ENCODE results near the gene DDX6.
"Not testable (repeated sequence)": the region's sequence is repeated elsewhere in the genome, so short reads cannot be mapped to it uniquely, and the experiment has no call there.

DDX6 gene

DNA sequence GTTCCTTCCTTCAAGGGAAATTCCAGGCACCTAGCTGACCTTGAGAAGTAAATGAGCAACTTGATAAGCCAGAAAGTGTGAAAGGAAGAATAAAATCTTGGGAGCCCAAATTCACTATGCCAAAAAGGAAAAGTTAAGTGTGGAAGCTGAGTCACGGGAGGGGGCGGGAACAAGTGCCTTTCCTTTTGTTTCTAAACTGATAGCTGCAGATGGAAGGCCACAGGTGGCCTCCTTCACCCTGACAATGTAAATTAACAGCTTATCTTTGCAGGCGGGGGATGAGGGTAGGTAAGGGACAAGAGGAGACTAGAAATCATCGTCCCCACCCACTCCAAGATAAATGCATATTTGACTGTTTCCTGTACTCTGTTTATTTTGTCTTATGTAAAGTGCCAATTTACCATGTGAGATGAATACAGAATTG, 75.1 kb downstream of the DDX6 start:
- TF ChIP-seq, protein P1, sequence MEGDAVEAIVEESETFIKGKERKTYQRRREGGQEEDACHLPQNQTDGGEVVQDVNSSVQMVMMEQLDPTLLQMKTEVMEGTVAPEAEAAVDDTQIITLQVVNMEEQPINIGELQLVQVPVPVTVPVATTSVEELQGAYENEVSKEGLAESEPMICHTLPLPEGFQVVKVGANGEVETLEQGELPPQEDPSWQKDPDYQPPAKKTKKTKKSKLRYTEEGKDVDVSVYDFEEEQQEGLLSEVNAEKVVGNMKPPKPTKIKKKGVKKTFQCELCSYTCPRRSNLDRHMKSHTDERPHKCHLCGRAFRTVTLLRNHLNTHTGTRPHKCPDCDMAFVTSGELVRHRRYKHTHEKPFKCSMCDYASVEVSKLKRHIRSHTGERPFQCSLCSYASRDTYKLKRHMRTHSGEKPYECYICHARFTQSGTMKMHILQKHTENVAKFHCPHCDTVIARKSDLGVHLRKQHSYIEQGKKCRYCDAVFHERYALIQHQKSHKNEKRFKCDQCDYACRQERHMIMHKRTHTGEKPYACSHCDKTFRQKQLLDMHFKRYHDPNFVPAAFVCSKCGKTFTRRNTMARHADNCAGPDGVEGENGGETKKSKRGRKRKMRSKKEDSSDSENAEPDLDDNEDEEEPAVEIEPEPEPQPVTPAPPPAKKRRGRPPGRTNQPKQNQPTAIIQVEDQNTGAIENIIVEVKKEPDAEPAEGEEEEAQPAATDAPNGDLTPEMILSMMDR (IDR thresholded peaks at IDR 0.05; ENCODE audit: insufficient read depth, low read depth, low read length, missing control alignments) = no peak
- no peak for DNase-seq (ENCODE audit: low read depth)
- no peak overlapping the region for H3K4me3 ChIP-seq (ENCODE audit: low read depth, low read length)

DNA sequence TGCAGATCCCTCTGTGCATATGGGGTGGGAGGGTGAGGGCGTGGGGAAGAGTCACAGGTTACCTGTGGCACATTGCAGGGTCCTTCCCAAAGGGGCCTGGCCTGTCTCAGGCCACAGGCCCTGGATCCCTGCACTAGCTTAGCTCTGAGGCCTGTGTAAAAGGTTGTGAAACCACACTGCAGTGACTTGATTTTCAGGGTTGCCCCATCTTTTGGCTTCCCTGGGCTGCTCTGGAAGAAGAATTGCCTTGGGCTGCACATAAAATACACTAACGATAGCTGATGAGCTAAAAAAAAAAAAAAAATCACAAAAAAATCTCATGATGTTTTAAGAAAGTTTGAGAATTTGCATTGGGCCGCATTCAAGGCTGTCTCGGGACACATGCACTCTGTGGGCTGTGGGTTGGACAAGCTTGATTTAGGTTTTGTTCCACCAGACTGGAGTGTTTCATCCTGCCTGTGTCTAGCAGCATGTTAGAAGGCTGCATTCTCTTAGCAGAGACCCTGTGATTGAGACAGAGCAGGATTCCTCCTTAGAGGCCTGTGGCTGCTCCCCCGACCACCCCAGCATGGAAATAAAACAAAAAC, 75.6 kb downstream of the DDX6 start:
- TF ChIP-seq, protein P1 (IDR thresholded peaks at IDR 0.05; ENCODE audit: insufficient read depth, low read depth, low read length, missing control alignments) = no peak
- H3K4me3 ChIP-seq (ENCODE audit: low read depth, low read length) = no peak overlapping the region
- DNase-seq (ENCODE audit: low read depth) = peak; percentile 57

DNA sequence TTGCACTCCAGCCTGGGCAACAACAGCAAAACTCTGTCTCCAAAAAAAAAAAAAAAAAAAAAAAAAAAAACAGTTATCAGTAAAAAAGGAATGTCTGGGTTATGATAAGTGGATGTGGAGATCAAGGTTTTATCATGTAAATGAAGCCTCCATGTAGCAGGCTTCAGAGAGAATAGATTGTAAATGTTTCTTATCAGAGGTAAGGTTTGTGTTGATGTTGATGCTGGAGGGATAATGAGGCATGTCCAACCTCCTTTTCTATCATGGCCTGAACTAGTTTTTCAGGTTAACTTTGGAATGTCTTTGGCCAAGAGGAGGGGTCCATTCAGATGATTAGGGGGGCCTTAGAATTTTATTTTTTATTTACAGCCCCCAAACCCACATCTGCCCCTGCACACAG, 76.1 kb downstream of the DDX6 start:
- no peak for DNase-seq (ENCODE audit: low read depth)
- TF ChIP-seq, protein P1 (IDR thresholded peaks at IDR 0.05; ENCODE audit: insufficient read depth, low read depth, low read length, missing control alignments) = no peak
- H3K4me3 ChIP-seq (ENCODE audit: low read depth, low read length) = no peak overlapping the region

DNA sequence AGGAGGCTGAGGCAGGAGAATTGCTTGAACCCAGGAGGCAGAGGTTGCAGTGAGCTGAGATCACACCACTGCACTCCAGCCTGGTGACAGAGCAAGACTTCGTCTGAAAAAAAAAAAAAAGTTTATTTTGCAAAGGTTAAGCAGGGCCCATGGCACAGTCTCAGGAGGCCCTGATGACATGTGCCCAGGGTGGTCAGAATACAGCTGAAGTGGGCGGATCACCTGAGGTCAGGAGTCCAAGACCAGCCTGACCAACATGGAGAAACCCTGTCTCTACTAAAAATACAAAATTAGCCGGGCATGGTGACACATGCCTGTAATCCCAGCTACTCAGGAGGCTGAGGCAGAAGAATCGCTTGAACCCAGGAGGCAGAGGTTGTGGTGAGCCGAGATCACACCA, 76.5 kb downstream of the DDX6 start:
- not testable (repeated sequence) for H3K4me3 ChIP-seq (ENCODE audit: low read depth, low read length); DNase-seq (ENCODE audit: low read depth)

DNA sequence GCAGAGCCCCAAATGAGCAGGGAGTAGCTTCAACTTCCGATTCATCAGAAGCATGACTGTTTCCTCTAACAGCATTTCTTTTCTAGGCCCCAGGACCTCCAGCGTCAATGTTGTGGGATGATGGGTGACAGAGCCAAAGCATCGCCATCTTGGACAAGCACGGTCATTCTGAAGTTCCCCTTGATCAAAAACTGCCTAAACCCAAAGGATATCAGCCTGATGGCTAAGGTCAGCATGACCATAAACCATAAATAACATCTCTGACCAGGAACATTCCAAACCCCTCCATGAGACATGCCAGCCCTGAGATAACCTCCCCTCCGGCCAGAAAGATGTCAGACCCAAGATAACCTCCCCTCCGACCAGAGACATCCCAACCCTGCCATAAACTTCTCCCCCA, 82.7 kb downstream of the DDX6 start:
- no peak for DNase-seq (ENCODE audit: low read depth)
- H3K4me3 ChIP-seq (ENCODE audit: low read depth, low read length) = no peak overlapping the region
- TF ChIP-seq, protein P1 (IDR thresholded peaks at IDR 0.05; ENCODE audit: insufficient read depth, low read depth, low read length, missing control alignments) = no peak

DNA sequence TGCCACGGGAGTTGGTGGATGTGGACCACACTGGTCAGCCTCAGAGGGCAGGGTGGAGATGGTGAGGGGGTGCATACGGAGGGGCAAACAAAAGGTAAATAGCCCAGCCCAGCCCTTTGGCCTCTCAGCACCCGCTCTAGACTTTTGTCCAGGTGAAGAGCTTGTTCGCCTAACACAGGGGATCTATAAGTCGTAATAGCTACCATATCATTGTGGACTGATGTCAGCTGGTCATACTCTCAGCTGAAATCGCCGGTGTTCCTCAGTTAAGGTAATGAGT, 84.5 kb downstream of the DDX6 start:
- no peak for DNase-seq (ENCODE audit: low read depth)
- TF ChIP-seq, protein P1 (IDR thresholded peaks at IDR 0.05; ENCODE audit: insufficient read depth, low read depth, low read length, missing control alignments) = no peak
- H3K4me3 ChIP-seq (ENCODE audit: low read depth, low read length) = no peak overlapping the region

DNA sequence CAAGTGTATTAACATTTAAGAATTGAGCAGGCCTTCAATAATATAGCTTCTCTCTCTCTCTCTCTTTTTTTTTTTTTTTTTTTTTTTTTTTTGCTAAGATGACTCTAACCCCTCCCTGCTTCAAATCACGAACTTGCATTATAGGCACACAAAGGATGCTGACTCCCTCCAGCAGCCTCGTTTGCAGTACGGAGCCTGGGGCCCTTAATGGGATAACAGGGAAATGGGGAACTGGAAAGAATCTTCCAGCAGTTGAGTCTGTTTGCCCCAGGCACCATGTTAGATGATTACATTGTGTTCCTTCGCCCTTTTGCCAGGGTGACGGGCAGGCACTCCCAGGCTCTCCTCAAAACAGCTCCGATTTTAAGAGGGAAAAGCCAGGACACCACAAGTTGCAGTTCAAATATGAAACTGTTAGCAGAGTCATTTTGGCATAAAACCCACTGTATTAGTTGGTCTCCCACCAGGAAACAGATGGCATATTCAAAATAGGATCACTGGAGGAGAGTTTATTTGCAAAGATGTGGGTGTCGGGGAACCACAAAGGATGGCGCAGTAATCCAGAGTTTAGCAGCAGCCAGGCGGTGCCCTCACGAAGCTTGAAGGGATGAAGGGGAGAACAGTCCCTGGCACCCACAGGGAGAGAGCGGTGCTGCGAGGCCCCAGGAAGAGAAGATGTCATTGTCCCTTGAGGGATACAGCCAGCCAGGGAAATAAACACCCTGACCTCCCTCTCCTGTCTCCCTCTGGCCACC, 85.0 kb downstream of the DDX6 start:
- DNase-seq (ENCODE audit: low read depth) = no peak
- TF ChIP-seq, protein P1 (IDR thresholded peaks at IDR 0.05; ENCODE audit: insufficient read depth, low read depth, low read length, missing control alignments) = no peak
- H3K4me3 ChIP-seq (ENCODE audit: low read depth, low read length) = no peak overlapping the region

Data from GM12865 (cell line).